ENCODE data around the gene ARHGAP9.

DNA sequence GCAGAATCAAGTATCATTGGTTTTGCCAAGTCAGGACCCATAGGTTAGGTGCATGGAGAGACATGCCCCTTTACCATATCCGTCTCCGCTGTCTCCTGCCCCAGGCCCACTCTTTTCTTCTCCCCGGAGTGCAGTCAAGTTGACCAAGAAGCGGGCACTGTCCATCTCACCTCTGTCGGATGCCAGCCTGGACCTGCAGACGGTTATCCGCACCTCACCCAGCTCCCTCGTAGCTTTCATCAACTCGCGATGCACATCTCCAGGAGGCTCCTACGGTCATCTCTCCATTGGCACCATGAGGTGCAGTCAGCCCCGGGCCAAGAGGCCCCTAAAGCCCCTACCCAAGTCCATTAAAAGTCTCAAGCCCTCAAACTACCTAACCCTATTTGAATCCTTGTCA is 15.1 kb downstream of the ARHGAP9 start:
- TF ChIP-seq, protein P1, sequence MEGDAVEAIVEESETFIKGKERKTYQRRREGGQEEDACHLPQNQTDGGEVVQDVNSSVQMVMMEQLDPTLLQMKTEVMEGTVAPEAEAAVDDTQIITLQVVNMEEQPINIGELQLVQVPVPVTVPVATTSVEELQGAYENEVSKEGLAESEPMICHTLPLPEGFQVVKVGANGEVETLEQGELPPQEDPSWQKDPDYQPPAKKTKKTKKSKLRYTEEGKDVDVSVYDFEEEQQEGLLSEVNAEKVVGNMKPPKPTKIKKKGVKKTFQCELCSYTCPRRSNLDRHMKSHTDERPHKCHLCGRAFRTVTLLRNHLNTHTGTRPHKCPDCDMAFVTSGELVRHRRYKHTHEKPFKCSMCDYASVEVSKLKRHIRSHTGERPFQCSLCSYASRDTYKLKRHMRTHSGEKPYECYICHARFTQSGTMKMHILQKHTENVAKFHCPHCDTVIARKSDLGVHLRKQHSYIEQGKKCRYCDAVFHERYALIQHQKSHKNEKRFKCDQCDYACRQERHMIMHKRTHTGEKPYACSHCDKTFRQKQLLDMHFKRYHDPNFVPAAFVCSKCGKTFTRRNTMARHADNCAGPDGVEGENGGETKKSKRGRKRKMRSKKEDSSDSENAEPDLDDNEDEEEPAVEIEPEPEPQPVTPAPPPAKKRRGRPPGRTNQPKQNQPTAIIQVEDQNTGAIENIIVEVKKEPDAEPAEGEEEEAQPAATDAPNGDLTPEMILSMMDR (IDR thresholded peaks at IDR 0.05) = no peak
- no peak for TF ChIP-seq POLR2AphosphoS5 (IDR thresholded peaks at IDR 0.05)

Measured in suprapubic skin (tissue), 3 donors.